Posterior cingulate gyrus (tissue), 11 donors: Measurements from ENCODE around the gene KCNH8.

Experiments
- DNase-seq, 10 donors: peaks; one replicate each; pipeline versions ENCODE4 v3.0.0 to v3.0.0-alpha.2; 2020 to 2021; ENCODE audit warnings: mixed read lengths in 3 of 10
- intact Hi-C: fragments of 100-400 bp; cut with DNase I; formaldehyde crosslinking; loops from one replicate; pipeline ENCODE4 v1.15.1; 2023

Gene KCNH8

GRCh38 chr3:19347671-19348070, 199.4 kb downstream of the KCNH8 start:
- no peak for DNase-seq
- intact Hi-C loops = loop anchor here (2.0 to 5.0 kb wide), 2 partner anchors 195 to 519 kb away; no protein-coding TSS in a partner anchor

GRCh38 chr3:19348500-19348899, 200.2 kb downstream of the KCNH8 start:
- intact Hi-C loops = loop anchor here (2.0 to 5.0 kb wide), 2 partner anchors 194 to 518 kb away; no protein-coding TSS in a partner anchor
- DNase-seq = no peak

DNA sequence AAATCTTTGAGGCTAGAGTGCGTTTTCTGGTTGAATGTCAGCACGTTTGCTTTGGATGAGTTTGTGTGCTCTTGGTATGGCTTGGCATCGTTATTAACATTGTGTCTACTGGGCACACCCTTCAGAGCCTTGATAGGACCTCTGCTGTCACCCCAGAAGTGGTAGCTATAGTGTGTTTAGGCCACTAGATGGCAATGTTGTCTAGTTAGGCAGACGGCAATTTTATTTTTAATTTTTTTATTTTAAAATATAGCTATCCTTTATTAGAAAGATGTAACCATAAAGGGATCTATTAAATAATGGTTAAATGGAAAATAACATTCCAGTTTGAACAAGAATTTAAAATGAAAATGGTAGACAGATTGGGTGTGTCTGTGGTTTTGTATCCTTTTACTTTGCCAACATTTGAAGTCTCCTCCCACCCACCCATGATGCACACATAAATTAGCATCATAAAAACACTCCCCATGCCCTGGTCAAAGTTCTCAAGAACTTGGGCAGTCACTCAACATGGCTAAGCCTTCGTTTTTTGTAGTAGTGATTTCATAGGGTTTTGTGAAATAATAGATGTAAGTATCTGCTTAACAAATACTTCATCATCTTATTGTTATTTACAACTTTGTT, 200.7 kb downstream of the KCNH8 start:
- intact Hi-C loops = loop anchor here (2.0 to 5.0 kb wide), 2 partner anchors 193 to 518 kb away; no protein-coding TSS in a partner anchor
- DNase-seq = no peak

DNA sequence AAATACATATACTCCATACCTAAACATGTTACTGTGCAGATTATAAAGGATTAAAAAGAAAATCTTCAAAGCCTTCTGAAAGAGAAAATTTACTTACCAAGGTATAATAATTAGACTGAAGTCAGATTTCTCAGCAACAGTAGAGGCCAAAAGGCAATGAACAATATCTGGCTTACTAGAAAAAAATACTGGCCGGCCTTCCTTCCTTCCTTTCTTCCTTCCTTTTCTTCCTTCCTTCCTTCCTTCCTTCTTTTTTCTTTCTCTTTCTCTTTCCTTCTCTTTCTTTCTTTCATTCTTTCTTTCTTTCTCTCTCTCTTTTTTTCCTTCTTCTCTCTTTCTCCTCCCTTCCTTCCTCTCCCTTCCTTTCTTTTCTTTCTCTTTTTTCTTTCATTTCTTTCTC, 209.6 kb downstream of the KCNH8 start:
- no peak for DNase-seq
- intact Hi-C loops = no loop called here

- intact Hi-C loops = no loop called here
- no peak for DNase-seq
Observed at GRCh38 chr3:19363071-19363470, 214.8 kb downstream of the KCNH8 start.

- DNase-seq = no peak
- intact Hi-C loops = no loop called here
Observed at GRCh38 chr3:19364148-19364547, 215.8 kb downstream of the KCNH8 start.

GRCh38 chr3:19365471-19365870, 217.2 kb downstream of the KCNH8 start:
- no peak for DNase-seq
- intact Hi-C loops = no loop called here

GRCh38 chr3:19384868-19385267, 236.6 kb downstream of the KCNH8 start:
- DNase-seq = no peak
- intact Hi-C loops = no loop called here

DNA sequence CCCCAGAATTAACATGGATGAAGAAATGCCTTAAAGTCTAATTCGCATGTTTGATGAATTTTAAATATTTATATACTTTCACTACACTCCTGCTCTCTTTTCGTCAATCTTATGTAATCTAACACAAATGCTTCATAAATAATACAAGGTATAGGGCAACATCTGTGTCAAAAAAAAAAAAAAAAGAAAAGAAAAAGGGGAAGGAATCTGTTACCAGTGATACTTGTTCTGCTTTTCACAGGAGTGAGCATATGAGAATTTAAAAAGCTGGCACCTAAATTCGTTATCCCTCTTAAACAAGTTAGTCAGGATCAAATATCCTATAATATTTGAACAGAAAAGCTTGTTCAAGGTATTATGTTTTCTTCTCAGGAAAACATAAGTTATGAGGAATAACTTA, 243.8 kb downstream of the KCNH8 start:
- intact Hi-C loops = no loop called here
- no peak for DNase-seq

DNA sequence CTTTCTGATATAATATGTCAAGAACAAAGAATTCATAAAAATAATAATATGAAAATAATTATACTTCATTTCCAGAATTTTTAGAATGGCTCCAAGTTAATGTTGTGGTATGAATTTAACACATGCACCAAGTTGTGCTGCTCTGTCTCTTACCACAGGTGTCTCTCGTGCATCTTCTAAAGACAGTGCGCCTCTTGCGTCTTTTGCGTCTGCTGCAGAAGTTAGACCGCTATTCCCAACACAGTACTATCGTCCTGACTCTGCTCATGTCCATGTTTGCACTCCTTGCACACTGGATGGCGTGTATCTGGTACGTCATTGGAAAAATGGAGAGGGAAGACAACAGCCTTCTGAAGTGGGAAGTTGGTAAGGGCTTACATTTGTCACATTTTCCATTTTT, 246.6 kb downstream of the KCNH8 start:
- intact Hi-C loops = no loop called here
- DNase-seq = no peak

- intact Hi-C loops = no loop called here
- DNase-seq = no peak
Observed at GRCh38 chr3:19396726-19397125, 248.4 kb downstream of the KCNH8 start.

GRCh38 chr3:19399356-19399755, 251.0 kb downstream of the KCNH8 start:
- intact Hi-C loops = no loop called here
- no peak for DNase-seq

DNA sequence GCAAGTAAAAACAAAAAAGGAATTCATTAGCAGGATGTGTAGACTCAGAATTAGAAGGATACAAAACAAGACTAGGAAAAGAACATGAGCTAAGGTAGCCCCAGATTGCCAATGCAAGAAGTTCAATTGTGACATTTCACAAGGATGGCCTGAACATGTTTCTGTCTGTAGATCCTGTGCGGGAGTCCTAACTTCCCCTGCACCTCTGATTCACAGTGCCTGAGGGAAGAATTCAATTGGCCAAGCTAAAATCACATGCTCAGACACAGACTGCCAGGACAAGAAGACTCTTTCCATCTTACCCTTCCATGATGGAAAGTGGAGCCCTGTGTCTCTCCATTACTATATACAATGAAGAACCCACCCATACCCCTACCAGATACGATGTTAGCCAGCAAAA, 251.5 kb downstream of the KCNH8 start:
- no peak for DNase-seq
- intact Hi-C loops = no loop called here

DNA sequence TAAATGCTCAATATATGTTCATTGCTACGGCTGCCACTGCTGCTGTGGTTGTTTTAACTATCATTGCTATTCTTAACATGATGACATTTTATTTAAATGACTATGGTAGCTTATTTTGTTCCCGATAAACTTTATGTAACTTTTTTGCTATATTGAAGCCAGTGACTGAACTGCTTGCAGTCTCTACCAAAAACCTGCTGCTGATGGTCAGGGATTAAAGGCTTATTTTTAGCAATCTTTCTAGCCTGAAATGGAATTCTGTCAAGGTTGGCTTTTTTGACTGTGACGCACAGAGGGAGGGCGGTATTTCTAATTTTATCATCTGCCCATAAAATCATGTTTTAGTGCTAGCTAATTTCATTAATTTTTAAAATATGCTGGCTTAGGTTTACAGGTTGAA, 271.8 kb downstream of the KCNH8 start:
- DNase-seq = no peak
- intact Hi-C loops = no loop called here

DNA sequence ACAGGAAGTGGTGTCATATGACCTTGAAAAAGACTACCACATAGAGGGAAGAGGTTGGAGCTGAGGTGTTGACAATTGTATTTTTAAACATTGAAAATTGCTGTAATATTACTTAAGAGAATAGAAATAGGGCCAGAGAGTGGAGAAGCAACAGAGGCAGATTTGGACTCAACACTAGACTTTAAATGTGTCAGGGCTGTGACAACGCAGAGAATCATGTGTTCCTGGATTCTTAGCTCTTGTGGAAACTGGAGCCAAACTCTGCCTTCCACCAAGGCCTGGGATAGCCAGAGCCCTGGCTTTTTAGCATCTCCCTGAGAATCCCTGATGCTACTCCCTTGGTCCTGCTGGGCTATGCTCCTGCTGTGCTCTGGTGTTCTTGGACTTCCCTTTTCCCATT, 277.5 kb downstream of the KCNH8 start:
- DNase-seq = no peak
- intact Hi-C loops = no loop called here

GRCh38 chr3:19427422-19428149, 279.3 kb downstream of the KCNH8 start:
- DNase-seq = no peak
- intact Hi-C loops = no loop called here

GRCh38 chr3:19428729-19429128, 280.4 kb downstream of the KCNH8 start:
- intact Hi-C loops = no loop called here
- no peak for DNase-seq

DNA sequence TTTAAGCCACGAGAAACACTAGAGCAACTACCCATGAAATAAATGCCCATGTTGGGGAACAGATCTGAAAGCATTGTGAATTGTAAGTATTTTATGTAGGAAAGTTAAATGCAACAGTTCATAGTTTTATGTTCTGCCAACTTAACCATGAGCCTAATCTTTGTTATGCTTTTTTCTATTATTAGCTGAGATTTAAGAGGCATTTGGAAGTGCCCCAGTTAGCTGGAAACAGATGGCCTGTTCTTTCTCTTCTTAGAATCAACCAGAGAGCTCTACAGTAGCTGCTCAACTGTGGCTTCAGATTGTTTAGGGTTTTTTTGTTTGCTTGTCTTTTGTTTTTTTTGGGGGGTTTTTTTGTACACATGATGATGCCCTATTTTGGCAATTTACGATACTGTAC, 284.4 kb downstream of the KCNH8 start:
- intact Hi-C loops = no loop called here
- DNase-seq = no peak

DNA sequence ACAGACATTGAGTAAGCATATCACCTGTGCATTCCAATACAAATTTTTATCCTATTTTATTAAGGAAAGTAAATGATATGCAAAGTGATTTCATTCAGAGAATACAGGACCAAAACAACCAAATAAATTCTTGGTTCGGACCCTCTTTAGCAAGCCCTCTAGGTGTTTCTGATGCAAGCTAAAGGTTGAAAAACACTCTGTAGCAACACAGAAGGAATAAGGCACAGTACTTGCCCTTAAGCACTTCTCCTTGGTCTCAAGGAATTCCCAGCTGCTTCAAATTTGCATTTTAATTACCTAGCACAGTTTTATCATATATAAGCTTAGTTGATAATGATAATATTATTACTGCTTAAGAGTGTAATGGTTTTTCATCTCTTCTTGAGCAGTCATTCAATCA, 288.4 kb downstream of the KCNH8 start:
- intact Hi-C loops = no loop called here
- DNase-seq = no peak

GRCh38 chr3:19439944-19440343, 291.6 kb downstream of the KCNH8 start:
- DNase-seq = no peak
- intact Hi-C loops = no loop called here

DNA sequence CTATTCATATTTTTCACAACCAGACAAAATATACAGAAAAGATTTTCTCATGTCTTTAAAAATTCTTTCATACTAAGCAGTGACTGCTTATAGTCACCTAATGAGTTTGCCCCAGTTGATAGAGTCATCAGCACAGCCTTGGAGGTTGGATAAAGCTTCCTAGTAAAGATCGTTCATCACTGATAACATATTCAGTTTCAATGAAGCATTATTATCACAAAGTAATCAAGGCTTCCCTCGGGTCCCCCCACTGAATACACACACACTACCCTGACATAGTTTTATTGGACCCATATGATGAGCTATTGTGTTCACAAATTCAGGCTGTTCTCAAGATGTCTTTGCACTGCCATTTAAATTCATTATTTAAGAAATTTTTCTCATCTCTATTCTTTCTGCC, 297.8 kb downstream of the KCNH8 start:
- no peak for DNase-seq
- intact Hi-C loops = no loop called here

DNA sequence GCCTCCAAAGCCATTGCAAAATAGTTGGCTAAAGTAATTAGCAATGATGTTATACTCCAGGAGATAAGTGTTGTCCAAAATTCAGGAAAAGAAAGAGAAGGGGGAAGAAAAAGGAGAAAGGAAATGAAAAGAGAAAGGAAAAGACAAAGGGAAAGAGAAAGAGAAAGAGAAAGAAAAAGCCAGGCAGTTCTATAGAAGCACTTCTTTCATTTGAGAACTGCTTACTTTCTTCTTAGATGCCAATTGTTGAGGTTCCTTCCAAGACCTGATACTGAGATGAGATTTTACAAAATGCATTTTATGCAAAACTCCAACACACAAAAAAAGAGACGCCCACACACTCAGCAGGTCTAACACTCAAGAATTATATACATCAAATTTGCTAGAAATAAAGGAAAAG, 298.4 kb downstream of the KCNH8 start:
- DNase-seq = no peak
- intact Hi-C loops = no loop called here
